AG04449 (cell line): ENCODE data around the gene SHCBP1.

ENCODE experiments used
- CTCF ChIA-PET: fragments of 350-600 bp; formaldehyde crosslinking; extraction: SDS; loops from one replicate; lab custom pipeline; 2021; ENCODE audit warnings: antibody characterized with exemption; lab: Yijun Ruan, JAX
- POLR2A ChIA-PET: fragments of 400-600, 350-600 bp; formaldehyde crosslinking; extraction: SDS; loops from one replicate; lab custom pipeline; 2020; ENCODE audit warnings: antibody characterized with exemption, inconsistent platforms; lab: Yijun Ruan, JAX
- DNase-seq: peaks from one replicate; pipeline ENCODE4 v3.0.0-alpha.2; 2010; ENCODE audit warnings: low read depth, low spot score
- H3K4me3 ChIP-seq: 2 replicates; pipeline ENCODE4 v1.5.1; 2011; ENCODE audit warnings: low read depth, mild to moderate bottlenecking, control low read depth, low read length
- TF ChIP-seq, protein P1 (sequence below): IDR thresholded peaks from one replicate; pipeline ENCODE4 v1.5.1; 2011; ENCODE audit warnings: mild to moderate bottlenecking, moderate library complexity, low read length, control low read depth, inconsistent platforms; ENCODE audit not compliant: insufficient read depth; ENCODE audit errors: missing control alignments

SHCBP1 gene, protein sequence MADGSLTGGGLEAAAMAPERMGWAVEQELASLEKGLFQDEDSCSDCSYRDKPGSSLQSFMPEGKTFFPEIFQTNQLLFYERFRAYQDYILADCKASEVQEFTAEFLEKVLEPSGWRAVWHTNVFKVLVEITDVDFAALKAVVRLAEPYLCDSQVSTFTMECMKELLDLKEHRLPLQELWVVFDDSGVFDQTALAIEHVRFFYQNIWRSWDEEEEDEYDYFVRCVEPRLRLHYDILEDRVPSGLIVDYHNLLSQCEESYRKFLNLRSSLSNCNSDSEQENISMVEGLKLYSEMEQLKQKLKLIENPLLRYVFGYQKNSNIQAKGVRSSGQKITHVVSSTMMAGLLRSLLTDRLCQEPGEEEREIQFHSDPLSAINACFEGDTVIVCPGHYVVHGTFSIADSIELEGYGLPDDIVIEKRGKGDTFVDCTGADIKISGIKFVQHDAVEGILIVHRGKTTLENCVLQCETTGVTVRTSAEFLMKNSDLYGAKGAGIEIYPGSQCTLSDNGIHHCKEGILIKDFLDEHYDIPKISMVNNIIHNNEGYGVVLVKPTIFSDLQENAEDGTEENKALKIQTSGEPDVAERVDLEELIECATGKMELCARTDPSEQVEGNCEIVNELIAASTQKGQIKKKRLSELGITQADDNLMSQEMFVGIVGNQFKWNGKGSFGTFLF

GRCh38 chr16:46621006-46621933 is at the start of gene SHCBP1:
SHCBP1 (minus strand) TSS chr16:46621379; CDS start chr16:46621359, 20 bp downstream.
- ChIA-PET POLR2A (no interaction called here), CTCF (interaction anchor here (0.8 to 3.7 kb wide), 4 partner anchors 8 to 126 kb away, joined by 3 to 19 read pairs (median 4); no protein-coding TSS in a partner anchor)

GRCh38 chr16:46662123-46662522 is 40.9 kb upstream of the SHCBP1 start:
- H3K4me3 ChIP-seq = no peak overlapping the region
- DNase-seq = no peak
- CTCF ChIA-PET = interaction anchor here (0.7 to 1.4 kb wide), 4 partner anchors 10 to 109 kb away, joined by 3 to 7 read pairs (median 3); no protein-coding TSS in a partner anchor
- POLR2A ChIA-PET = no interaction called here
- TF ChIP-seq, protein P1, sequence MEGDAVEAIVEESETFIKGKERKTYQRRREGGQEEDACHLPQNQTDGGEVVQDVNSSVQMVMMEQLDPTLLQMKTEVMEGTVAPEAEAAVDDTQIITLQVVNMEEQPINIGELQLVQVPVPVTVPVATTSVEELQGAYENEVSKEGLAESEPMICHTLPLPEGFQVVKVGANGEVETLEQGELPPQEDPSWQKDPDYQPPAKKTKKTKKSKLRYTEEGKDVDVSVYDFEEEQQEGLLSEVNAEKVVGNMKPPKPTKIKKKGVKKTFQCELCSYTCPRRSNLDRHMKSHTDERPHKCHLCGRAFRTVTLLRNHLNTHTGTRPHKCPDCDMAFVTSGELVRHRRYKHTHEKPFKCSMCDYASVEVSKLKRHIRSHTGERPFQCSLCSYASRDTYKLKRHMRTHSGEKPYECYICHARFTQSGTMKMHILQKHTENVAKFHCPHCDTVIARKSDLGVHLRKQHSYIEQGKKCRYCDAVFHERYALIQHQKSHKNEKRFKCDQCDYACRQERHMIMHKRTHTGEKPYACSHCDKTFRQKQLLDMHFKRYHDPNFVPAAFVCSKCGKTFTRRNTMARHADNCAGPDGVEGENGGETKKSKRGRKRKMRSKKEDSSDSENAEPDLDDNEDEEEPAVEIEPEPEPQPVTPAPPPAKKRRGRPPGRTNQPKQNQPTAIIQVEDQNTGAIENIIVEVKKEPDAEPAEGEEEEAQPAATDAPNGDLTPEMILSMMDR = no peak

More at GRCh38 chr16:46621006-46621933, at the start of gene SHCBP1:
- H3K4me3 ChIP-seq = peak within 1 kb of the TSS; percentile 79
- no peak for DNase-seq
- TF ChIP-seq, protein P1 = no peak

- TF ChIP-seq, protein P1 = no peak
- ChIA-PET CTCF (interaction anchor here (1.0 to 1.8 kb wide), 2 partner anchors 11 to 15 kb away, joined by 4 to 10 read pairs; no protein-coding TSS in a partner anchor), POLR2A (no interaction called here)
- no peak overlapping the region for H3K4me3 ChIP-seq
- no peak for DNase-seq
Measured at GRCh38 chr16:46658925-46659324, 37.7 kb upstream of the SHCBP1 start.

DNA sequence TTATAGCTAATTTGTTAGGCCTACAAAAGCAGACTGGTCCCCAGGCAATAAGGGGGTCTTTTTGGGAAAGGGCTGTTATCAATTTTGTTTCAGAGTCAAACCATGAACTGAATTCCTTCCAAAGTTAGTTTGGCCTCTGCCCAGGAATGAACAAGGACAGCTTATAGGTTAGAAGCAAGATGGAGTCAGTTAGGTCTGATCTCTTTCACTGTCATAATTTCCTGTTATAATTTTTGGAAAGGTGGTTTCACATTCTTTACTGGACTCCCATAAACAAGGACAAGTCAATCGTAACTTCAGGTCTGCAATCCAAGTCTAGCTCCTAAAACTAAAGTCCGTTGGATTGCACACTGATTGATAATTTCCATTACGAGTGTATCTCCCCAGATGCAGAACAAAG is 30.1 kb upstream of the SHCBP1 start:
- no peak overlapping the region for H3K4me3 ChIP-seq
- CTCF ChIA-PET = interaction anchor here (1.6 kb wide), 1 partner anchor 10 kb away, joined by 3 read pairs; no protein-coding TSS in a partner anchor
- POLR2A ChIA-PET = no interaction called here
- TF ChIP-seq, protein P1 = no peak
- DNase-seq = no peak

DNA sequence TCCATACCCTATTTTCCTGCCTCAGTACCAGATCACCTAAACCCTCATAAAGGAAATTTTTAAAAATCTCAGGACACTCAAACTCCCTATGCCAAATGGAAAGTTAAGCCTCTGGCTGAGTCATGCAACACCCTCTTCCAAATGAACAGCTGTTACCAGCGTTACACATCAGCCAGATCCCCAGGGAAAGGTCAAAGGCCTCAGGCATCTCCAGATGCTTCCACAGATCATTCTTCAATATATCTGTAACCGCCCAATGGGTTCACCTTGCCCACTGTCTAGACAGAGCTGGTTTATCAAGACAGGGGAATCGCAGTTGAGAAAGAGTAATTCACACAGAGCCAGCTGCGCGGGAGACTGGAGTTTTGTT is 29.1 kb upstream of the SHCBP1 start:
- DNase-seq = no peak
- no peak overlapping the region for H3K4me3 ChIP-seq
- TF ChIP-seq, protein P1 = no peak
- ChIA-PET POLR2A (no interaction called here), CTCF (interaction anchor here (1.2 kb wide), 1 partner anchor 21 kb away, joined by 3 read pairs; no protein-coding TSS in a partner anchor)
